ENCODE measurements around the gene GALNT2.

GALNT2 gene

DNA sequence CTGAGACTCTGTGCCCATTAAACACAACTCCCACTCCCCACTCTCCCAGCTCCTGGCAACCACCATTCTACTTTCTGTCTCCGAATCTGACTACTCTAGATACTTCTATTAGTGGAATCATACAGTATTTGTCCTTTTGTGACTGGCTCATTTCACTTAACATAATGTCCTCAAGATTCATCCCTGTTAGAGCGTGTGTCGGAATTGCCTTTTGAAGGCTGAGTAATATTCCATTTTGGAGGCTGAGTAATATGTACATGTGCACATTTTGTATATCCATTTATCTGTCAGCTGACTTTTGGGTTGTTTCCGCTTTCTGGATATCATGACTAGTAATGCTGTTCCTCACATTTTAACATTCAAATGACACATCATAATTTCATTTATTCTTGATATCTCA is 30.3 kb downstream of the GALNT2 start:
- DNase-seq, result no peak

DNA sequence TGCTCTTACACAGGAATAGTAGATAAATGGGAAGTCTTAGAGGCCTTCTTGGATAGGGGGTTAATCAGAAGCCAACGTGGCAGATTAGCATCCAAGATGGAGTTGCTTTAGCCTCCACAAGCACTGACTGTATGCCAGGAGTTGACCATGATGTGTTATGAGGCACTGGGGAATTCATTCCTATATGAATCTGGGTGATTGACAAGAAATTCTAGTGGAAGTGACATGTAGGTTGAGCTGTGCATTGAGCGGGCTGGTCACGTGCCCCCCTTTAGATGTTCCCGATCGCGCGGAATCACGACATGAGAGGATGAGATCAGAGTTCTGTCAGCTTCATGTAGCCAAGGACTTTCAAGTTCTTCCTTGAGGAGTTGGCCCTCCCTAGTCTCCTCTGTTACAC is 31.7 kb downstream of the GALNT2 start:
- DNase-seq, result no peak

DNA sequence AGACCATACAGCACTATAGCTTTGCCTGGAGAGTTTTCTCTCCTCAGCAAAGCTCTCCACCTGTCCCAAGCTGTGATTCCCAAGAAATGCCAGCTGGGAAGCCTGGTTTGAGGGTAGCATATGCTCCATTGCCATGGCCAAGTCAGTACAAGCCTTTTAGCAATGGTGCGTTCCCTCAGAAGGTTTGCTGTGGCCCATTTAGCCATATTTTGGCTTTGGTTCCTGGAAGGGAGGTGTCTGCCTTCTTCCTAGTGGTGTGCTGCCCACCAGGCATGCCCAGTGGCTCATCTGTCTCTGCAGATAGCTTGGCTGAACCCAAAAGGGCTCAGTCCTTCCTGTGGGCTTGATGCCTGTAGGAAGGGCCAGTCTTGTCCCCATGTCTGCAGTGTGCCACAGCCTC is 32.4 kb downstream of the GALNT2 start:
- no peak for DNase-seq

DNA sequence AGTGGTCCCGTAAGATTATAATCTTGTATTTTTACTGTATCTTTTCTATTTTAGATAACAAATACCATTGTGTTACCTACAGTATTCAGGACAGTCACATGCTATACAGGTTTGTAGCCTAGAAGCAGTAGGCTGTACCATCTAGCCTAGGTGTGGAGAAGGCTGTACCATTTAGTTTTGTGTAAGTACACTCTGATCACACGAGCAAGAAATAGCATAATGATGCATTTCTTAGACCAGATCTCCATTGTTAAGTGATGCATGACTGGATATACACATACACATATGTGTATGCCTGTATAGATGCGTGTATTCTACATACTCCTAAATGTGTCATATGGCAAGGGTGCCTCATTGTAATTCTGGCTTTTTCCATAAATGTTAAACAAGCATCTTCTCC is 33.9 kb downstream of the GALNT2 start:
- no peak for DNase-seq

DNA sequence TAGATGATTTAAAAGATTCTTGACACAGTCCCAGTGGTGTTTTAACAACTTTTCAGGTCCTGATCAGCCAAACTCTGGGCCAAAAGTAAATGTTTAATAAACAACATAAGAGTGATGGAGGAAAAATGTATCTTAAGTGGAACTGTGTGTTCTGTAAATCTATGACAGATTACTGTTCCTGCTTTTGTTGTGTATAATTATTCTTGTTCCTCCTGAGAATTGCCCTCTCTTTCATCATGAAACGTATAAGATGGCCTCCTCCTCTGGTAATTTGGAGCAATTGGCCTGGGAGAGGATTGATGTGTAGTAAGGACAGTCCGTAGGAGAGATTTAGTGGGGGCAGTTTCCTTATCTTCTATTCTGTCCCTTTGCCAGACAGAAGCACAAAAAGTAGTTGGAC is 34.5 kb downstream of the GALNT2 start:
- DNase-seq, result no peak

DNA sequence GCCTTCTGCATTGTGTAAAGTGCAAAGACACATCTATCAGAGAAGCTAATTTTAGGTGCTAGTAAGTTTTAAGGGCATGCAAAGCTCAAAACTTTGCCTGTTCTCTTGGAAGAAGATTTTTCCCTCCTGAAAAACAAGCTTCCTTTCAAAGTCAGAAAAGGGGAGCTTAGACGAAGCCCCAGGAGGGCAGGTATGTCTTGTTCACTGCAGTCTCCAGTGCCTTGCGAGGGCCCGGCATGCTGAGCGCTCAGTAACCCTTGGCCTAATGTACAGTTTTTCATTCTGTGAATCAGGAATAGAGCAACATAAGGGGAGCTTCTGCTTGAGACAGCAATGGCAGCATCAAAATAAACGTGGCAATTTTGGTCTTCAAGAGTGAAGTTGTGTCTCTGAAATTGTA is 35.0 kb downstream of the GALNT2 start:
- no peak for DNase-seq

DNA sequence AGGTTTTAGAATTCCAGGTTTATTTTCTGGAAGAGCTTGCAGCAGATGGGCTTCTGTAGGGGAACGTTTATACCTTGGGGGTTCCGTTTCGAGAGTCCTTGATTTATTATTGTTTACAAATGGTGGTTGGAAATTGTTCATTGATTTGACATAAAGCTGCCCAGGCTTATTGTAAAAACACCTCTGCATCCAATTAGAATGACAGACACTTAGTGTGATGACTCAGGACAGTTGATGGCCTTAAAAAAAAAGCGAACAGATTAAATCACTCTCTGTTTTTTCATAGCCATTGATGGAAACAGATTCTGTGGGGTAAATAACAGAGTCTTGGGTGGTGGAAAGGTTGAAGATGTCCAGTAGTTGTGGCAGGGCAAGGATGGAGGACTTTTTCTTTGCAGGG is 35.4 kb downstream of the GALNT2 start:
- no peak for DNase-seq

DNA sequence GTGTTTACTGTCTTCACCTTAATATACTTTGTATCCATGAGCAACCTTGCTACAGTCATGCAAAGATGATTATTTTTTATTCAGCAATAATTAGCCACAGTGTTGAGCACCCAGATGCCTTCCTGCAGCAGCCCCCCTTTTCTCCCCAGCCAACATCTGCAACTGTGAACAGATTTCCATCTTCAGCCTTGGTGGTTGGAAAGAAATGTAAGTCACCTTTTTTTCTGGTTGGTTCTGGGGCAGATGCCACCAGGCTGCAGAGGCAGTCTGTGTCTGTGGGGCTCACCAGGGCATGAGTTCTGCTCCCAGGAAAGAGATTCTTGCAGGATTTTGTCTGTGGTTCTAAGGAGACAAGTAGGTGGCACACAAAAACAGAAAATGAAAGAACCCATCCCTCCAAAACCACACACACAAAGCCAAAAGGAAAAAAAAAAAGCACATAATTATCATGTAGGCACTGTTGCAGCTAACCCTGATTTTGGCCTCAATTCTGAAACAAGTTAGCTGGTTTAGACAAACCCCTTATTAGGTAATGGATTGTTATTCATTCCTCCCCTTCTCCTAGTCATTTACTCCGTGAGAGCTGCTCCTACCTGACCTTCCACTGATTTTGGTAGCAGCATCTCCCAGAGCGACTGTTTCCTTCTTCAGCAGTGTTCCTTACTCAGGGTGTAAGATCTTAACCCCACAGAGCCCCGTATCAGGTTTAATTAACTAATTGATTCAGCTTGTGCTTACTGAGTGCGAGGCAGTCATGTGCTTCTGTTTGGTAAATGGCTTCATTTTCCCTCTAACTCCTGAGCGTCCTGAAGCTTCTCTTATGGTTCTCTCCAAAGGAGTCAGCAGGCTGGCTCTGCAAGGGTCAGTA is 36.5 kb downstream of the GALNT2 start:
- no peak for DNase-seq

DNA sequence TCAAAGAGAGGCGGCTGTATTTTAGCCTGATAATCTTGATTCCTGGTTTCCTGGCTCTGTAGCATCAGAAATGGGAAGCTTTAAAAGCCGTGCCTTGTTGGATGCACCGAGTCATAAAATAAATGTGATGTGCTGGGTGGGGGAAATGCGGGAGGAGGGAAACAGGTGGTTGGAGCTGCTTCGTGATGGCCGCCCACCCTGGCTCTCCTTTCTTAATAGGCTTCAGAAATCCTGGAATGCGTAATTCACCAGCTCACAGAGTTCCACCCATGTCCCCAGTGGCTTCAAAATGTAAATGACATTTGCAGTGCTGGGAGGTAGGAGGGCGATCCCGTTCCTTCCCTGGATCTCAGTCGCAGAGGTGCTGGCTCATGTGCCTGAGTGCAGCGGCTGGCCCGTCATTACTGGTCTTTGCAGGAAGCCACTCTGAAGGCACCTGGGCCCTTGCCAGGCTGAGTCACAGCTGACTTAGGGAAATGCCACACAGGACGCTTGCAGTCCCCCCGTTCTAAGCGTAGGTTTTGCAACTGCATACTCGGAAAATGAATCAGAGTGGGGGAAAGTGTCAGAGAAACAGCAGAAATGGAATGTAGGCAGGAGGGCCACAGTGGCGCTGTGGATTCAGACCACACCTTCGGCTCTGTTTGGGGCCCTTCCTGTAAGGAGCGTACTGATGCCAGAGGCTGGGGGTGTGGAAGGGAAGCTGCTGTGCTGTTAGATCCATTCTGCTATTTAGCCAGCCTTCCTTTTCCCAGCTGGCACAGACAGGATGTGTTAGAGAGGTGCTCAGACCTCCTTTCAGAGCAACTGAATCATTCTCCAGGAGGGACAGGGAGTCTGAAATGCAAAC is 37.6 kb downstream of the GALNT2 start:
- peak; percentile 75 to 80 for DNase-seq

DNA sequence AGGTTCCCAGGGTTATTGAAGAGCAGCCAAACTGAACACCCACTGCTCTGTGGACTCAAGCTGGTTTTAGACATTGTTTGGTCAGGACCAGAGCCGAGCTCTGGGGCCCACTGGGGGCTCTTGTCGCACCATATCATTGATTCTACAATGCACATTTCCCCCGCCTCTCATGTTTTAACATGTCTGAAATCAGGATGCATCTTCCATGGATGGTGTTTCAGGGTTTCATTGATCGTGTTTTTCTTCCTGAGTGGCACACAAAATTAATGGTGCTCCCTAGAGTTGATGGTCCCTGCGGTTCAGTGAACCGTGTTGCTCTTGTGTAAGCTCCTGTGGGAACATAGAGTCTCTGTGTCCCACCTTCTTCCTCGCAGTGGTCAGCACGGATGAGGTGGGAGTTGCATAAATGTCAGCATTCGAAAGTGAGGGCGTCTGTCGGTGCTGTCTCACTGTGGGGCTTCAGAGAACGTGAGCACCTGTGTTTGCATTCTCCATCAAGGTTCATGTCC is 38.3 kb downstream of the GALNT2 start:
- no peak for DNase-seq

DNA sequence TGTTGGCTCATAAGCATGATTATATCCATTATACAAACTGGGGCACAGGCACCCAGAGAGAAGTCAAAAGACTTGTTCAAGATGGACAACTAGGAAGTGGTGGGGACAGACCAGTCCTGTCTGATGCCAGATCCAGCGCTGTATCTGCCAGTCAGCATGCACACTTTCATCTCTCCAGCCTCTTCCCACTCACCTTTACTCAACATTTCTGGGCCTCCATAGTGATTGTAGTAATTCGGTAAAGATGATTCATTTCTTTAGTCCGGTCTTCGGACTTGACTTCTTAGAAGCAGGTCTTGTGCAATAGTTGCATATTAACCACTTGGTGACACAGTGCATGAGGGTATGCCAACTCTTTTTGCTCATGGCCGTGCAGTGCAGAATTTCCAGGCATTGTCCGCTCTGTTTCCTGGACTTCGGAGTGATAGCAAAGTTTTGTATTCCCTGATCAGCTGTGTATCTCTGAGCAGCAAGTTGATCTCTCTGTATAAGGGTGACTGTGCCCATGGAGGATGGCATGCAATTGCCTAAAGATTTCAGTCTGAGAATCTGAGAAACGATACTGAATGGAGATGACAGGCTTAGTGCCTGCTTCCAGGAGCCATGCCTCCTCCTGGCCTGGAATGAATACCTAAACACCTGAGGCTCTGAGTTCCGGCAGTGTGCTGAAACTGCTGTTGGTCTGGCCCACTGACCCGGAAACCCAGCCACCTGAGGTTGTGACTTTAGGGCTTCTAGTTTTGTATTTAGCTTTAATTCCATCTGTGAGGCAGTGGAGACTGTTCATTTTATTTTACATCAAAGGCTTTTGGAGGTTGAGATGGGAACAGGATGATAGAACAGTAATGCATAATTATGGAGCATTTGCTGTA is 39.0 kb downstream of the GALNT2 start:
- no peak for DNase-seq

DNA sequence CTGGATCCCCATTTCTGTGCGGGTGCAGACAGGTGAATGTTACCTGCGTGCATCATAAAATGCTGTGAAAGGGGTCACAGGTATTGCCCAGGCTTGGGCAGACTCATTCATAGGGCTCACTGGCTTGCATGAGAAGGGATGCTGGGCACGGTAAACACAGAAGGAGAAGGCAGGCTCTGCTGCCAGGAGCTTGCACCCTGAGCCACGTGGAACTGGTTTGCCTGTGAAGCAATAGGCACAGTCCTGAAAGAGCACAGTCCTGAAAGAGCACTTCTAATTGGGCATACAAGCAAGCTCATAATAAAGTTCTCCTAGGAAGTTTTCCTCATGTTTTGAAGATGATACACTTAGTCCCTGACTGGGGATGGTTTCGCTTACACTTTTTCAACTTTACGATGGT is 40.9 kb downstream of the GALNT2 start:
- DNase-seq, result no peak

DNA sequence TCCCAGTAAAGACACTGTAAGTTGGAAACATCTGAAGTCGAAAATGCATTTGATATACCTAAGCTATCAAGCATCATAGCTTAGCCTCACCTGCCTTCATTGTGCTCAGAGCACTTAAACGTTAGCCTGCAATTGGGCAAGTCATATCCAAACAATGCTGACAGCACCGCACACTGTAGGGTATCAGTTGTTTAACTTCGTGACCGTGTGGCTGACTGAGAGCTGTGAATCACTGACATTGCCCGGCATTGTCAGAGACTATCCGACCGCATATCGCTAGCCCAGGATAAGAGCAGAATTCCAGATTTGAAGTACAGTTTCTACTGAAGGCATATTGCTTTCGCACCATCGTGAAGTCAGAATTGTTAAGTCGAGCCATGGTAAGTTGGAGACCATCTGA is 41.5 kb downstream of the GALNT2 start:
- no peak for DNase-seq

DNA sequence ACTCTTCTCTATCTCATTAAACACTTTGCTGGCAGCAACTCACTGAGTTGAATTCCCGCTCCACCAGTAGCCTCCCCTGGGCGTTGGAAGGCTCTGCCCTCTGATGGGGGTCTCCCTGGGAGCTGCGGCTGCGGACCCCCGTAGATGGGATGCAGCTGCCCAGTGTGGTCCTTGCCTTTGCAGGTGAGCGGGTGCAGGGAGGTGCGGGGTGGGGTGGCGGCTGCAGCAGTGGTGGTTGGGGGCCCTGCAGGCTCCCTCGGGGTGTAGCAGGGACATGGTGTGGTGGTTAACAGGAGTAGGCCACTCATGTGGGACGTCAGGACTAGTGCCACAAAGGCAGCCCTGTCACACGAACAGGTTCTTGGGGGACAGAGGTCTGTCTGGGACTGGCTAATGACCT is 42.0 kb downstream of the GALNT2 start:
- no peak for DNase-seq

DNA sequence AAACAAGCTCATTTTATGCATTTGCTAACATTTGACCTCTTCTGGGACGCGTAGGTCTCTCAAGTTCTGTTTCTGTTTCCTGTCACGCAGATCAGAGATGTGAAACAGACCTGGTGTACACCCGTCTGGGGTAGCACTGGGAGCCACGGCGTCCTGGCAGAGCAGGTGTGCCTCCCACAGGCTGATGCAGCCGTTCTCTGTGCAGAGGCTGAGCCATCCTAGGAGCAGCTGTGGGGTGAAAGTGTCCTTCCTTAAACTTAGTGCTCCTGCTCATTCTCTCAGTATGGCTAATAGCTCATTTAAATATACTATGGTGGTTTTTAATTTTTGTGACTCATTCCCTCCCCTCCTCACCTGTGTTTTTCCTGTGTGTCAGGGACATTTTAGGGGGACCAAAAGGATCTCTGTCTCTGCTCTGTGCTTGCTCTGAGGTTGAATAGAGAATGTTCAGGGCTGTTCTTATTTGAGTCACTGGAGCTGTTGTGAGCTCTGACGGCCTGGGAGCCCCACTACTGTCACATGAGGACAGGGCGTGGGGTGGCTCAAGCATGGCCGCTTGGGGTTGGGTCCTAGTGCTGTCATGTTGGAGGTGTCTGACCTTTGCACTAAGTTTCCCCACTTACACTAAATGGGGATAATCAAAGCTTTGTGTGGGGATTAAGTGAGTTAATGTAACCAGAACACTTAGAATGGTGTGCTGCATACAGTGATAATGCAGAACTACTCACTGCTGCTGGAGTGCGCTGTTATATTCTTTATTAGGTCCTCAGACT is 43.0 kb downstream of the GALNT2 start:
- DNase-seq, result peak; percentile 74 to 76

DNA sequence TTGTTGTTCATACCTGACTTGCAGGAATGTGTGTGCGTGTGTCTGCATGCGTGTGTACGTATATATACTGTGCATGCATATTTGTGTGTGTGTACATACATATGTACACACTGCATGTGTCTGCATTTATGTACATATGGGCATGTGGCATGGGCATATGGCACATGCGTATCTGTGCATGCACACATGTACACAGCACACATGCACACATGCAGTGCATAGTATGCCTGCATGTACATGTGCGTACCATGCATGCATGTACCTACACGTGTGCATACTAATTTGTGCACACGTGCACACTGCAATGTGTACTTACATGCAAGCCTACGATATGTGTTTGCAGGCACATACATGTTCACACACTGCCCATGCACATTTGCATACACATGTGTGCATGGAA is 43.9 kb downstream of the GALNT2 start:
- DNase-seq, result no peak

DNA sequence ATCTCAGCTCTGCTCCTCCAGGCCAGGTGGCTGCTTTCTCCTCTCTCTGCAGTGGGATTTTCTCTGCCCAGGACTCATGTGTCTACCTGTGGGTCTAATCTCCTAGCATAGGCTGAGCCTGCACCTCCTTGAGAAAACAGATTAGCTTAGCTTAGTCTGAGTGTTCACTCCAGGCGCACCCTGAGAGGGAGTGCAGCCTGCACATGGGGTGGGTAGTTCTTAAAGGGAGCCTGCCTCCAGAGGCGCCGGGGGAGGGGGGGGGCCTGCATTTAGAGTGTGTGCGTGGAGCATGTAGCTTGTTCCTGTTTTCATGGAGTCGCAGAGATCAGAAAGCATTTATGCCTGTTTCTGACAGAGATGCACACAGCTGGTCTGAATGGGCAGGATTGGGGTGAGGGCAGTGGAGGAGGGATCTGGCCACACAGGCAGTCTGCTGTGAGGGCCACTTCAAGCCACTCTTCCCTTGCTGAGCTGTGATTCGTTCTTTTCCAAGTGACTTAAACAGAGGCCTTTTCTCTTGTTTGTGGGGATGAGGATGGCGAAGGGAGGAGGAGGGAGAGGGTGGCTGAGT is 45.2 kb downstream of the GALNT2 start:
- DNase-seq, result no peak

DNA sequence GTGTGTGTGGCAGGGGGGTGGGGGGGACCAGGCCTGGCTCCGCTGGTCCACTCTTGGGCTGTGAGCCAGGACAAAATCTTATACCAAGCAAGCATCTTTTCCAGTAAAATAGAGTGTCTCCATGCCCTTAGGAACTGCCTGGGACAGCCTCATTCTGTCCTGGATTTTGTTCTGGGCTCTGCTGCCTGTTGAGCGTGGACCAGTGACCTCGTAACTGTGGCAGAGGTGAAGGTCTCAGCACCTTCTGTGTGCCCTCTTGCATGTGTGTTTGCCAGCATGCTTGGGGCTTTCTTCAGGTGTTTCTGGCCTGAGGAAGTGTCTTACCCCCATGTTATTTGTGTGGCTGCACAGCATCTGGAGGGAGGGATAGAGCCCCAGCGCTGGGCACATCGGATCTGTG is 45.7 kb downstream of the GALNT2 start:
- DNase-seq, result no peak

DNA sequence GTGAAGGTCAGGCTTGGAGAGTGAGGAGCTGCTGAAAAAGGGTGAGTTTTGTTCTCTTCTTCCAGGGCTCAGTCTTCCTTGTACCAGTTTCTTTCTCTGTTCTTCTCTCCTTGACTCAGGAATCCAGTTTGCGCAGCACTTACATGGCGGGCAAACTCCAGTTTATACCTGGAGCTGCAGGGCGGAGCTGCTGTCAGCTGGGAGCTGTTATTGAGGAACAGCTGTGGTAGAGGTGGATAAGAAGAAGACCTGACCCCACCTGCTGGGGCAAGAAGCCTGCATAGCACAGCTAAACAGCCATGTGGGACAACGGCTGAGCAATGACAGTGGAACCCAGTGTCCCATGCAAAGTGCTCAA is 46.2 kb downstream of the GALNT2 start:
- DNase-seq, result no peak

DNA sequence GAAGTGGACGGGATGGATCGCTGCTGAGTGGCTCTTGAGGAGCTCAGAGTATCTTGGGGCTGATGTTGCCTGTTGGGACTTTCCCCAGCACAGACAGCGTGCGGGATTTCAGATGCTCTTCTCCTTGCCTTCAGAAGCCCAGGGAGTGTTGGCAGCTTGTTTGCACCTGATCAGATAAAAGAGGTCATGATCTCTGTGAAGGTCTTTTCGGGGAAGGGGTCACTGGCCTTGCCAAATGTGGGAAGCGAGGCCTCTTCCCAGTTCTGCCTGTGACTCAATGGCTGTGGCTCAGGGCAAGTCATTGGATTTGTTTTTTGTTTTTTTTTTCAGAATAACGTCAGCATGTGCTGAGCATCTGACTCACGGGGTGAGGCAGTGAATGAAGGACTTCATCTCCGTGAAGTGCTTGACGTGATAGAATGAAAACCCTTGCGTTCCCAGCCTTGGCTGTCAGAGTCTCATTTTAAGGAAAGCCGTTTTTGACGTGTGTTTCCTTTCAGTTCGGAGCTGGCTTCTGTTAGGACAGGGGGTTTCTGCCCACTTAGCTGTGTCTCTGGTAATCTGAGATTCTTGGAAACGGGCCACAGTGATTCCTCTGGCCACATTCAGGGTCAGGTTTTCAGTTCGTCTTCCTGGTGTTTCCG is 46.7 kb downstream of the GALNT2 start:
- no peak for DNase-seq

DNA sequence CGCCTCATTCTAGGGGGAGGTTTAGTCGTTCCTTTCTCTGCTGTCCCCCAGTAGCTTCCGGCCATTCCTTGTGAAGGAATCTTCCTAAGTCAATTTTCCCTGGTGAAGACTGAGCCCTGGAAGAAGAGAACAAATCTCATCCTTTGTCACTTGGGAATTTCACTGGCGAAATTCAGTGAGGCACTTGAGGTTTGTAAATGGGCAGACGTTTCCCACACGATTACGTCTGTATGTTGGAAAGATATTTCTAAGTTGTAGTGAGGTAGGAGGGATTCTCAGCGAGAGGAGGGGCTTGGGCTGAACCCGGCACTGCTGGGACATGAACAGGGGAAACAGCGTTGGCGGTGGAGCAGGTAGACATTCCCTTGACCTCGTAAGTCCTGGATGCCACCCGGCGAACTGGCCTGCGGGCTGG is 47.2 kb downstream of the GALNT2 start:
- no peak for DNase-seq
